HCT116 (cell line): ENCODE data around the gene CD27. TPM values are rescaled to one million over a fixed set of nuclear protein-coding genes. Genes with fewer than 3 reads are reported as not detected.

Experiments
- ATAC-seq: fragments of 200-7000 bp; cut with Tn5 transposase; 2 replicates; pipeline ENCODE4 v1.9.1; 2020; ENCODE audit warnings: mild to moderate bottlenecking, moderate library complexity
- BruUV-seq: library from RNA; stranded (reverse); fragments of 400-500 nt; replicated peaks from 2 replicates; lab custom pipeline; 2021; lab: Mats Ljungman, UMichigan
- CTCF ChIA-PET: fragments of 300-600 bp; sonication (Branson Sonifier 250); formaldehyde crosslinking; loops from one replicate; lab custom pipeline; 2021; ENCODE audit warnings: antibody characterized with exemption; lab: Charles Lee
- POLR2A ChIA-PET: fragments of 300-600, 350-600 bp; sonication (Branson Sonifier 250); formaldehyde crosslinking; loops from one replicate; lab custom pipeline; 2021; ENCODE audit warnings: antibody characterized with exemption; lab: Charles Lee
- RAD21 ChIA-PET, 2 experiments: fragments of 300-600 bp; sonication (Branson Sonifier 250); formaldehyde crosslinking; loops; one replicate each; lab custom pipeline; 2023; ENCODE audit warnings: low total read pairs in 2 of 2; ENCODE audit not compliant: uncharacterized antibody in 2 of 2, unreplicated experiment in 2 of 2, low non-redundant PET in 1 of 2; lab: Charles Lee
- DNase-seq: peaks from one replicate; pipeline ENCODE4 v3.0.0-alpha.2; 2010; ENCODE audit warnings: low read depth, low spot score
- H2AFZ ChIP-seq: fragments of 200-600 bp; shearing (Covaris generic), sonication (generic); 2 replicates; pipeline ENCODE4 v1.6.1; 2017; ENCODE audit warnings: low read depth, mixed run types, mixed read lengths, antibody characterized with exemption, low read length; ENCODE audit not compliant: poor library complexity, severe bottlenecking
- H3K27ac ChIP-seq: 2 replicates; pipeline ENCODE4 v1.5.1; 2012; ENCODE audit warnings: low read depth, low read length
- H3K27me3 ChIP-seq: fragments of 200-600 bp; sonication (generic); 2 replicates; pipeline ENCODE4 v1.6.1; 2016; ENCODE audit warnings: mixed run types, low read length, mixed read lengths; ENCODE audit not compliant: insufficient read depth
- H3K36me3 ChIP-seq, 2 experiments: fragments of 200-500 bp in 1 of 2; fragments of 200-600 bp in 1 of 2; sonication (Bioruptor generic) in 1 of 2; sonication (generic) in 1 of 2; 2 replicates each; pipeline versions ENCODE4 v1.5.1 to v1.6.1; 2014 to 2016; ENCODE audit warnings: low read length in 2 of 2, inconsistent platforms in 1 of 2, mixed read lengths in 1 of 2, mixed run types in 1 of 2; ENCODE audit not compliant: insufficient read depth in 2 of 2, control insufficient read depth in 1 of 2
- H3K4me1 ChIP-seq, 2 experiments: fragments of 200-600 bp in 1 of 2; sonication (generic) in 1 of 2; 2 replicates each; pipeline versions ENCODE4 v1.5.1 to v1.6.1; 2012 to 2017; ENCODE audit warnings: low read length in 2 of 2, inconsistent platforms in 1 of 2, mild to moderate bottlenecking in 1 of 2, mixed read lengths in 1 of 2, mixed run types in 1 of 2, moderate library complexity in 1 of 2; ENCODE audit not compliant: insufficient read depth in 2 of 2, control insufficient read depth in 1 of 2
- H3K4me2 ChIP-seq: fragments of 200-600 bp; sonication (generic); 2 replicates; pipeline ENCODE4 v1.6.1; 2017; ENCODE audit warnings: mixed run types, low read length, mixed read lengths
- H3K4me3 ChIP-seq, 2 experiments: fragments of 200-600 bp in 1 of 2; sonication (generic) in 1 of 2; replicated peaks in 1 of 2; 2 replicates each; pipeline ENCODE4 v1.5.1; 2011 to 2016; ENCODE audit warnings: low read length in 2 of 2, control low read depth in 1 of 2, low read depth in 1 of 2, mild to moderate bottlenecking in 1 of 2, mixed read lengths in 1 of 2, mixed run types in 1 of 2
- H3K79me2 ChIP-seq: fragments of 200-600 bp; sonication (generic); 2 replicates; pipeline ENCODE4 v1.6.1; 2017; ENCODE audit warnings: mild to moderate bottlenecking, mixed run types, low read length, moderate library complexity, mixed read lengths; ENCODE audit not compliant: insufficient read depth
- H3K9ac ChIP-seq: fragments of 200-600 bp; sonication (generic); 2 replicates; pipeline ENCODE4 v1.6.1; 2016; ENCODE audit warnings: low read length, mixed read lengths
- H3K9me2 ChIP-seq: fragments of 200-600 bp; sonication (generic), shearing (Covaris generic); 2 replicates; pipeline ENCODE4 v1.6.1; 2017; ENCODE audit warnings: mixed run types, mild to moderate bottlenecking, moderate library complexity; ENCODE audit not compliant: insufficient read depth
- H3K9me3 ChIP-seq, 2 experiments: fragments of 200-500 bp in 1 of 2; fragments of 200-600 bp in 1 of 2; sonication (Bioruptor generic) in 1 of 2; sonication (generic) in 1 of 2; 2 replicates each; pipeline ENCODE4 v1.6.1; 2014 to 2017; ENCODE audit warnings: low read length in 2 of 2, mixed read lengths in 2 of 2, inconsistent platforms in 1 of 2, low read depth in 1 of 2, mild to moderate bottlenecking in 1 of 2, mixed run types in 1 of 2, moderate library complexity in 1 of 2; ENCODE audit not compliant: control insufficient read depth in 1 of 2, insufficient read depth in 1 of 2
- H4K20me1 ChIP-seq: fragments of 200-600 bp; sonication (generic), shearing (Covaris generic); 2 replicates; pipeline ENCODE4 v1.6.1; 2017; ENCODE audit warnings: mixed run types, mild to moderate bottlenecking, moderate library complexity; ENCODE audit not compliant: insufficient read depth
- CEBPB ChIP-seq: IDR thresholded peaks from 2 replicates; pipeline ENCODE4 v1.6.1; 2012; ENCODE audit warnings: low read depth
- ZNF274 ChIP-seq: fragments of 200-500 bp; sonication (Bioruptor generic); IDR thresholded peaks from 2 replicates; pipeline ENCODE4 v1.6.1; 2014; ENCODE audit warnings: mild to moderate bottlenecking, low read depth, low read length, inconsistent platforms
- intact Hi-C: fragments of 100-400 bp; cut with micrococcal nuclease; formaldehyde crosslinking; loops from 2 replicates; pipeline ENCODE4 v1.10.0; 2022
- total RNA-seq: library from RNA; stranded (reverse); gene quantifications from one replicate; pipeline ENCODE4 v1.2.1, GENCODE V29; 2021; ENCODE audit not compliant: unreplicated experiment
- TF ChIP-seq, protein P1 (sequence below), 3 experiments: fragments of 200-600 bp in 1 of 3; sonication (generic) in 1 of 3; IDR thresholded peaks in 2 of 3; conservative IDR thresholded peaks in 1 of 3; 2 replicates each; pipeline ENCODE4 v1.5.1; 2012 to 2017; ENCODE audit warnings: low read depth in 2 of 3, low read length in 2 of 3, antibody characterized with exemption in 1 of 3, borderline replicate concordance in 1 of 3, control low read depth in 1 of 3, mild to moderate bottlenecking in 1 of 3, mixed read lengths in 1 of 3, mixed run types in 1 of 3, moderate library complexity in 1 of 3; ENCODE audit not compliant: insufficient read depth in 1 of 3

The CD27 gene
- total RNA-seq, 1 experiment from 2014 or later, result 0.25 TPM

DNA sequence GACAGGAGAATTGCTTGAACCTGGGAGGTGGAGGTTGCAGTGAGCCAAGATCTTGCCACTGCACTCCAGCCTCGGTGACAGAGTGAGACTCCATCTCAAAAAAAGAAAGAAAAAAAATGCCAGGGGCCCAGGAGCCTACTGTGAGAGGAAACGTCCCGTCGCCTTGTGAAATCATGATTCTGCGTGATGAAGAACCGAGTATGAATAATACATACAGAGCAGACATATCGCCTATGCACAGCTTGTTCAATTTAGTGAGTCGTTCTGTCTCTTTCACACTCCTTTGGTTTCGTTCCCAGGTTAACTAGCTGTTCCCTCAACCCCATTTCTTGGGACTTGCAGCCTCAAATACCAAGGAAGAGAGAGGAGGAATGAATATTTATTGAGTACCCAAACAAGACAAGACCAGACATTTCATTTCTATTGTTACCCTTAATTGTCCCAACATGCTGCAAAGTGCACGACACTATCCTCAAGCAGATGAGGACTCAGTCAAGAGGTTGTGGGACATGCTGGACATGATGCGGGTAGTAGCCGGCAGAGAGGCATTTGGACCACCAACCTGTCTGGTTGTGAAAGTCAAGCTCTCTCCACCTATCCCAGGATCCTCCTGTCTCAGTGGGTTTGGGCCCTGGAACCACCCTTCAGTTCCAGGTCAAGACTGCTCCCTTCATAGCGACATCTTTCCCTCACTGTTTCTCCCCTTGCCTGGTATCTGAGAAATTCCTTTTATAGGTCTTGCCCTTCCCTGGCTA lies 8.6 kb upstream of the CD27 start:
- Histone ChIP-seq H3K36me3 (no peaks in the 10 kb centered on the region), H3K4me1 (peaks cover 6 to 8% of the 10 kb centered on the region in 2 experiments), H3K9ac (no peak overlapping the region), H3K9me3 (no peaks in the 10 kb centered on the region), H2AFZ (no peak overlapping the region), H3K4me2 (no peak overlapping the region), H4K20me1 (no peaks in the 10 kb centered on the region), H3K9me2 (no peaks in the 10 kb centered on the region), H3K27me3 (no peaks in the 10 kb centered on the region), H3K27ac (no peak overlapping the region), H3K79me2 (no peaks in the 10 kb centered on the region), H3K4me3 (no peak overlapping the region)
- intact Hi-C loops, result no loop called here
- RAD21 ChIA-PET, result no interaction called here
- TF ChIP-seq CEBPB, result no peak
- POLR2A ChIA-PET, result no interaction called here
- no peak for ATAC-seq
- BruUV-seq, result no TSS peak
- DNase-seq, result no peak
- CTCF ChIA-PET, result no interaction called here

DNA sequence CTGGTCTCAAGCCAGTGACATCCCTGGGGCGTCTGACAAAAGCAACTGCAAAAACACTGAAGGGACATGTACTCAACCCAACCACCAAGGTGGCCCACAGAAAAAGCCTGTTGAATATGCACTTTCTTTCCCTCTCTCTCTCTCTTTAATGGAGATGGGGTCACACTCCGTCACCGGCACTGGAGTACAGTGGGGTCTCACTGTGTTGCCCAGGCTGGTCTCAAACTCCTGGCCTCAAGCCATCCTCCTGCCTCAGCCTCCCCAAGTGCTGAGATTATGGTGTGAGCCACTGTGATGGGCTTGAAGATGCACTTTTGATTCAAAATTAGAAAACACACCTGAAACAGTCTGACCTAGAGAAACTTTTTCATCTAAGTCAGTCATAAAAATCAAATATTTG lies 7.2 kb upstream of the CD27 start:
- Histone ChIP-seq H4K20me1 (no peaks in the 10 kb centered on the region), H3K4me3 (no peak overlapping the region), H3K27me3 (no peaks in the 10 kb centered on the region), H3K4me2 (no peak overlapping the region), H3K9ac (no peak overlapping the region), H3K9me2 (no peaks in the 10 kb centered on the region), H3K79me2 (no peaks in the 10 kb centered on the region), H3K9me3 (no peaks in the 10 kb centered on the region), H3K27ac (no peak overlapping the region), H2AFZ (no peak overlapping the region), H3K4me1 (no peaks in the 10 kb centered on the region), H3K36me3 (no peaks in the 10 kb centered on the region)
- intact Hi-C loops, result no loop called here
- ATAC-seq, result no peak
- no peak for DNase-seq
- TF ChIP-seq, protein P1, sequence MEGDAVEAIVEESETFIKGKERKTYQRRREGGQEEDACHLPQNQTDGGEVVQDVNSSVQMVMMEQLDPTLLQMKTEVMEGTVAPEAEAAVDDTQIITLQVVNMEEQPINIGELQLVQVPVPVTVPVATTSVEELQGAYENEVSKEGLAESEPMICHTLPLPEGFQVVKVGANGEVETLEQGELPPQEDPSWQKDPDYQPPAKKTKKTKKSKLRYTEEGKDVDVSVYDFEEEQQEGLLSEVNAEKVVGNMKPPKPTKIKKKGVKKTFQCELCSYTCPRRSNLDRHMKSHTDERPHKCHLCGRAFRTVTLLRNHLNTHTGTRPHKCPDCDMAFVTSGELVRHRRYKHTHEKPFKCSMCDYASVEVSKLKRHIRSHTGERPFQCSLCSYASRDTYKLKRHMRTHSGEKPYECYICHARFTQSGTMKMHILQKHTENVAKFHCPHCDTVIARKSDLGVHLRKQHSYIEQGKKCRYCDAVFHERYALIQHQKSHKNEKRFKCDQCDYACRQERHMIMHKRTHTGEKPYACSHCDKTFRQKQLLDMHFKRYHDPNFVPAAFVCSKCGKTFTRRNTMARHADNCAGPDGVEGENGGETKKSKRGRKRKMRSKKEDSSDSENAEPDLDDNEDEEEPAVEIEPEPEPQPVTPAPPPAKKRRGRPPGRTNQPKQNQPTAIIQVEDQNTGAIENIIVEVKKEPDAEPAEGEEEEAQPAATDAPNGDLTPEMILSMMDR (IDR thresholded peaks at IDR 0.05 in 2 of 3, conservative IDR thresholded peaks at IDR 0.05 in 1 of 3; ENCODE audit: borderline replicate concordance in 1 of 3, insufficient read depth in 1 of 3, low read depth in 2 of 3, low read length in 2 of 3), result no peak
- no peak for TF ChIP-seq ZNF274
- ChIA-PET POLR2A (interaction anchor here (1.8 kb wide), 1 partner anchor 33 kb away, joined by 5 read pairs; the partner anchor contains the start of gene VAMP1), CTCF (no interaction called here), RAD21 (no interaction called here)
- no TSS peak for BruUV-seq
